ENCODE data around the gene NTSR2. TPM values are rescaled to one million over a fixed set of nuclear protein-coding genes. Genes with fewer than 3 reads are reported as not detected.
A peak's percentile ranks its signal among the peaks of the same experiment; 100 is the strongest.

NTSR2 gene
- total and polyA plus RNA-seq, 2 of the 8 experiments (the other 6 are each of a cell fraction or from before 2014, with no cell fraction given) = 0.05 TPM; not detected in 1

DNA sequence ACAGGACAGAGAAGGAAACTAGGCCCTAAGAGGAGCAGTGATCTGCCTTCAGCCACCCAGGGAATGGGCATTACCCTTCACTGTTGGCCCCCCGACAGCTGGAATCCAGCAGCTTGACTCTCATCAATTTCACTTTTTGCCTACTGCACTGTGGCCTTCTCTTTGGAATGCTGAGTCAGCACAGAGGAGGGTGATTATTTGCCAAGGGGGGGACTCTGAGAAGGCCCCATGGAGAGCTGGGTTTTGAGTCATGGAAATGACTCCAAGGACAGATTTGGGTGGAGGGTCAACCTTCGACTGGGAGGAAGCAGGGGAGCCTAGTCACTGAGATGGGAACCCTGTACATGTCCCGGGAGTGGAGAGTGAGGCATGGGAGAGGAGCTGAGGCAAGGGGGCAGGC, 38.1 kb upstream of the NTSR2 start:
- H3K9ac ChIP-seq (replicated peaks in 1 of 4; ENCODE audit: extremely low read depth in 1 of 4, low read depth in 3 of 4, low read length in 3 of 4) = no peak overlapping the region; a peak in 1 of 7 replicates
- H3K56ac ChIP-seq (replicated peaks; ENCODE audit: insufficient read length, low read depth, low read length) = no peak overlapping the region
- no peak overlapping the region for H2BK15ac ChIP-seq (ENCODE audit: low read length)
- no peaks in the 10 kb centered on the region for H3K36me3 ChIP-seq (ENCODE audit: control insufficient read depth in 2 of 4, insufficient read depth in 4 of 4, low read length in 3 of 4)
- no peaks in the 10 kb centered on the region for H4K20me1 ChIP-seq (replicated peaks in 1 of 2; ENCODE audit: control insufficient read depth in 1 of 2, insufficient read depth in 2 of 2, low read length in 2 of 2)
- H2AFZ ChIP-seq (ENCODE audit: low read length) = no peak overlapping the region
- H3K79me2 ChIP-seq (ENCODE audit: control insufficient read depth in 1 of 2, insufficient read depth in 2 of 2, low read length in 2 of 2) = no peaks in the 10 kb centered on the region
- no peak overlapping the region for H4K91ac ChIP-seq (replicated peaks; ENCODE audit: insufficient read length, low read length)
- no peak for FAIRE-seq
- H3K18ac ChIP-seq (ENCODE audit: extremely low read depth, low read length) = no peak overlapping the region
- H2AK5ac ChIP-seq (ENCODE audit: low read depth, low read length) = no peak overlapping the region
- H3K4me3 ChIP-seq (ENCODE audit: extremely low read depth in 1 of 4, insufficient read depth in 2 of 4, low read depth in 3 of 4, low read length in 4 of 4) = no peak overlapping the region
- H2BK120ac ChIP-seq (replicated peaks; ENCODE audit: low read depth, low read length) = no peak overlapping the region
- 90% methylated on average over 3 of the region's 3 CpGs; no CpG with 5 or more reads in 1 of the 2 experiments for WGBS, 2 experiments (ENCODE audit: extremely low coverage in 1 of 2, insufficient coverage in 1 of 2, insufficient read length in 1 of 2, insufficient replicate concordance in 2 of 2, low coverage in 1 of 2, low lambda C conversion rate in 2 of 2, missing lambda C conversion rate in 1 of 2)
- no peak overlapping the region for H4K8ac ChIP-seq (ENCODE audit: extremely low read depth, insufficient read depth, low read length)
- no peak overlapping the region for H2BK20ac ChIP-seq (ENCODE audit: low read length)
- H3K14ac ChIP-seq (ENCODE audit: insufficient read length) = no peak overlapping the region
- ChIA-PET CTCF (ENCODE audit: partially characterized antibody) (interaction anchor here (1.2 to 6.9 kb wide), 10 partner anchors 10 to 36 kb away, joined by 3 to 35 read pairs (median 4); no protein-coding TSS in a partner anchor), POLR2A (ENCODE audit: partially characterized antibody) (no interaction called here)
- DNase-seq (ENCODE audit: low read depth in 1 of 2, low spot score in 2 of 2) = no peak
- no peak overlapping the region for H3K27ac ChIP-seq (ENCODE audit: low read depth, low read length)
- H4K5ac ChIP-seq (ENCODE audit: insufficient read length, low read depth, low read length) = no peak overlapping the region
- no peaks in the 10 kb centered on the region for H3K27me3 ChIP-seq (replicated peaks in 1 of 4; ENCODE audit: control insufficient read depth in 3 of 4, extremely low read depth in 1 of 4, insufficient read depth in 3 of 4, low read length in 3 of 4)
- H3K23me2 ChIP-seq (ENCODE audit: low read depth, low read length) = no peaks in the 10 kb centered on the region
- no peak overlapping the region for H3K4me2 ChIP-seq (ENCODE audit: insufficient read depth in 1 of 2, low read depth in 2 of 2, low read length in 2 of 2)
- peaks cover 0 to 3% of the 10 kb centered on the region in 2 experiments; a peak in 2 of 4 replicates for H3K9me3 ChIP-seq (ENCODE audit: insufficient read depth in 2 of 2, low read depth in 1 of 2, low read length in 1 of 2)
- no peaks in the 10 kb centered on the region for H3K4me1 ChIP-seq (replicated peaks in 1 of 4; ENCODE audit: control insufficient read depth in 3 of 4, insufficient read depth in 4 of 4, low read length in 3 of 4)
- no peak overlapping the region for H2BK12ac ChIP-seq (ENCODE audit: low read depth, low read length)
- no peak overlapping the region for H2BK5ac ChIP-seq (ENCODE audit: low read depth, low read length)
- H3K79me1 ChIP-seq (ENCODE audit: low read depth, low read length) = no peaks in the 10 kb centered on the region
- H3K23ac ChIP-seq (ENCODE audit: insufficient read length) = no peak overlapping the region
- no peak overlapping the region for H3K4ac ChIP-seq (replicated peaks; ENCODE audit: insufficient read length, low read depth, low read length)
- TF ChIP-seq MAFK (IDR thresholded peaks at IDR 0.05; ENCODE audit: low read depth, low read length) (peak; percentile 82), SIX5 (IDR thresholded peaks at IDR 0.05; ENCODE audit: low read depth, low read length) (no peak), BACH1 (IDR thresholded peaks at IDR 0.05; ENCODE audit: low read length) (peak; percentile 41; the same call in 1 of the 2 replicates)
